Activated naive CD8-positive, alpha-beta T cell treated with anti-CD3 and anti-CD28 coated beads, Interleukin-2, amount 50 U/mL, for 24 hours (primary cell): ENCODE measurements around the gene SLC35F3.
"Not testable (repeated sequence)": the region's sequence is repeated elsewhere in the genome, so short reads cannot be mapped to it uniquely, and the experiment has no call there.

Experiments used
- ATAC-seq: fragments of 150-1000 bp; cut with Tn5 transposase; one replicate; pipeline ENCODE4 v1.10.0; 2021
- DNase-seq: peaks from one replicate; pipeline ENCODE4 v3.0.0; 2021
- H3K27ac Mint-ChIP-seq: one replicate; pipeline ENCODE4 v1.8.0; 2021; ENCODE audit warnings: mild to moderate bottlenecking, mixed read lengths
- H3K27me3 Mint-ChIP-seq: one replicate; pipeline ENCODE4 v1.8.0; 2021; ENCODE audit warnings: mixed read lengths
- H3K36me3 Mint-ChIP-seq: one replicate; pipeline ENCODE4 v1.8.0; 2021; ENCODE audit warnings: low read depth, mixed read lengths
- H3K4me1 Mint-ChIP-seq: one replicate; pipeline ENCODE4 v1.8.0; 2021; ENCODE audit warnings: mixed read lengths
- H3K4me3 Mint-ChIP-seq: one replicate; pipeline ENCODE4 v1.8.0; 2021; ENCODE audit warnings: mild to moderate bottlenecking, moderate library complexity, mixed read lengths
- H3K9me3 Mint-ChIP-seq: one replicate; pipeline ENCODE4 v1.8.0; 2021; ENCODE audit warnings: mixed read lengths

The SLC35F3 gene

DNA sequence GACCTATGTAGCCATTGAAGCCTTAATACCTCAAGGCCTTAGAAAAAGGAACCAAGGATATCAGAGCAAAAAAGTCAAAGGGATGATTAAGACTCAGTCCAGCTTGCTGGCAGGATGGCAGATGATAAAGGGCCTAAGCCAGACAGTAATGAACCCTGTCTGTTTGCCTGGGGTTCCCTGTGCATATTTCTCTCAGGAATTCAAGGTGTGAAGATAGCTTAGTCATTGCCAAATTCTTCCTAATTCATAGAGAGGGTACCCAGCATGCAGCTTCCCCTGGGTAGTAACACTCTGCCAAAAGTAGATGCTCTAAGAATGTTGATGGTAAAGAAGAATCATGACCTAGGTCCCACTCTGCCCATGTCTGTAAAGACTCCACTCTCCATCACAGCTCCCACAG is 258.2 kb downstream of the SLC35F3 start:
- H3K4me3 Mint-ChIP-seq = no peak overlapping the region
- H3K27ac Mint-ChIP-seq = no peak overlapping the region
- peaks cover 8% of the 10 kb centered on the region for H3K27me3 Mint-ChIP-seq
- no peaks in the 10 kb centered on the region for H3K36me3 Mint-ChIP-seq
- no peak for ATAC-seq
- DNase-seq = no peak
- H3K4me1 Mint-ChIP-seq = peaks cover 3% of the 10 kb centered on the region
- H3K9me3 Mint-ChIP-seq = no peaks in the 10 kb centered on the region

DNA sequence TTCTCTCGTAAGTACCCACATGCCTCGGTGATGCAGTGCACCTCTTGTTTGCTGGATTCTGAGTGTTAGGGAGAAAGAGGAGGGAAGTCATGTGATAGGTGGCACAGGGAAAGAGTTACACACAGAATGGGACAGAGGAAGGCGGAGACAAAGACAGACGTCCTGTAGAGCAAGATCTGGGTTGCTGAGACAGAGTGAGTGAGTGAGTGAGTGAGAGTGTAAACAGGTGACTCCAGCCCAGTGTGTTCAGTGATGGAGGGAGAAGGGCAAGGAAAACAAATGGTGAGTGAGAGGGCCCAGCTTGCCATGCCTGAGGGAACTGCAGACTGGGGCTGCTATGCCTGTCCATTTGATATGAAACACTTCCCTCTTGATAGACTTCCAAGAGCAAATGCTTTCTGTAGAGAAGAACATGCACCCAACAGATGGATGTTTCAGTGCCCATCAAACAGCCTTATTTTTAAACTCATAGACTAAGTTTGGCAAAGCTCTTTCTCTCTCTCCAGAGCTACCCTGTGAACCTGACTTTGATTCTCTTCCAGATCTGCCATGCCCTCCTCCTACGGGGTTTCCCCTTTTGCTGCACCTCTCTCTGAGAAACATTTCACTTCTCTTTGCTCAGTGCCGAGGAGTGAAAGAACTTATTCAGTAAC is 258.9 kb downstream of the SLC35F3 start:
- DNase-seq (no peak), ATAC-seq (no peak)
- H3K9me3 Mint-ChIP-seq = no peaks in the 10 kb centered on the region
- peaks cover 8% of the 10 kb centered on the region for H3K27me3 Mint-ChIP-seq
- H3K4me1 Mint-ChIP-seq = peaks cover 3% of the 10 kb centered on the region
- no peaks in the 10 kb centered on the region for H3K36me3 Mint-ChIP-seq
- no peak overlapping the region for H3K4me3 Mint-ChIP-seq
- H3K27ac Mint-ChIP-seq = no peak overlapping the region

DNA sequence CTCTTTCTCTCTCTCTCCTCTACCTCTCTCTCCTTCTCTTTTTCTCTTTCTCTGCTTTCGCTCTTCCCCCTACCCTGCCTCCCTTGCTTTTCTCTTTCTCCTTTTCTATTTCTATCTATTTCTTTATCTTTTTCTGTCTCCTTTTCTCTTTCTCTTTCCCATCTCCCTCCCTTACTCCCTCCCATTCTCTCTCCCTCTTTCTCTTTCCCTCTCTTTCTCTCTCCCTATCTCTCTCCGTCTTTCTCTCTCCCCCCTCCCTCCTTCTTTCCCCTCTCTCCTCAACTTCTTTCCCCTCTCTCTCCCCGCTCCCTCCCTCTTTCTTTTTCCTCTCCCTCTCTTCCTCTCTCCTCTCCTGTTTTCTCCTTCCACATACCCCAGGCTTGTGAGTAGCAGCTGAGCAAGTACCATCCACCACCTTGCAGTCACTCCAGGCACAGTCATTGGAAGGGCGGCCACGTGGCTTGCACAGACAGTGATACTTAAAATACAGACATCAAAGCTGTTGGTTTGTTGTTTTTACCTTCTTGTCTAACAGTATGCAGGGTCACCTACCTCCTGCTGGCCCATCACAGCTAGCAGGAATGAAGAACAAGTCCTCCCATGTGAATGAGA is 259.7 kb downstream of the SLC35F3 start:
- ATAC-seq = no peak

DNA sequence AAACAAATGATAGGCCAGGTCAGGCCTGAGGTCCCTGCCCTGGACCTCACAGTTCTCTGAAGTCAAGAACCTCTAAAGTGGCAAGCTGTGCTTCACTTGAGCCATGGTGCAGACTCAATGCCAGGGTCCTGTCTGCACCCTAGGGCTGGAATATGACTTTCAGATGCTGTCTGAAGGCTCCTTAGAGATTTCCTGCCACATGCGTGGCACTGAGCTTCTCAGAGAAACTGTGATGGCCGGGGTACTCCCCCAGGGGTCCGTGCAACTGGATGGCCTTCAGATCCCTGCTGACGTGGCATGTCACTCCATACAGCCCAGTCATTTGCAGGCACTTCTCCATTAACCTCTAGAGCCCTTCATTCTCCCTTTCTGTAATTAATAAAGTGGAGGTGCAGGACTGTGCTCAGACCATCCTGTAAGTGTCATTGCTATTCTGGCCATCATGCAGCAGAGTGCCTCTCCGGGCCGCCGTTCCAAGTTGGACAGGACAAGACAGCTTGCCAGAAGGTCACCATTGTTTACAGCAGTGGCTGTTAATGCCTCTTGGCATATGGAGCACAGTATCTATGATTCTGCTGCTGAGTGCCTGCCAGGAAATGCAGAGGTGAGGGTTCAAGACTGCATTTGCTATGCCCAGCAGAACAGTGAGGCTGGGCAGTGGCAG is 263.7 kb downstream of the SLC35F3 start:
- Mint-ChIP-seq H3K27me3 (peaks cover 8% of the 10 kb centered on the region), H3K9me3 (no peaks in the 10 kb centered on the region), H3K4me1 (peaks cover 17% of the 10 kb centered on the region), H3K4me3 (no peak overlapping the region), H3K36me3 (no peaks in the 10 kb centered on the region), H3K27ac (no peak overlapping the region)
- DNase-seq (no peak), ATAC-seq (no peak)

More for the DNA sequence above, 259.7 kb downstream of the SLC35F3 start:
- H3K27ac Mint-ChIP-seq = no peak overlapping the region
- H3K9me3 Mint-ChIP-seq = no peaks in the 10 kb centered on the region
- no peaks in the 10 kb centered on the region for H3K36me3 Mint-ChIP-seq
- no peak for DNase-seq
- H3K4me3 Mint-ChIP-seq = no peak overlapping the region
- H3K27me3 Mint-ChIP-seq = peaks cover 8% of the 10 kb centered on the region
- peaks cover 3% of the 10 kb centered on the region for H3K4me1 Mint-ChIP-seq

DNA sequence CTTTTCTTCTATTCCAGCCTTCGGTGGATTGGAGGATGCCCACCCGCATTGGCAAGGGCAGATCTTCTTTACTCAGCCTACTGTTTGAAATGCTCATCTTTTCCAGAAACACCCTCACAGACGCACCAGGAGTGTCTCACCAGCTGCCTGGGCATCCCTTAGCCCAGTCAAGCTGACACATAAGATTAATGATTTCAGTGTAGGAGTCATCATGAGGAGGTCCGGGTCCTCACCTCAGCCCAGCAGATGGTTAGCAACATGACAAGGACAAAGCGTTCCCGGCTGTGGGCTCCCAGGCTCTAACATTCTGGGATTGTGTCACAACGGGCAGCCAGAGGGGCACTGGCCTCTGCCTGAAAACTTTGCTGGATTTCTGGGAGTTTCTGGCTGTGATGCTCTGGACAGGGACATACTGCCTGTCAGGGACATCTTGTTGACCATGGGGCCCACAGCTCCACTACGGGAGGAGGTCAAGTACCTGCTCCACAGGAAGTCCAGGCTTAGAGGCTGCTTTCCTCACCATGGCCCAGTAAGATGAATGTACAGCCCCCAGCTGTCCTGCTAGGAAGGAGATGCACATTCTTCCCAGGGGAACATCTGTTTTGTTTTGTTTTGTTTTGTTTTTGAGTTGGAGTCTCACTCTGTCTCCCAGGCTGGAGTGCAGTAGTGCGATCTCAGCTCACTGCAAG is 264.8 kb downstream of the SLC35F3 start:
- ATAC-seq (no peak), DNase-seq (no peak)
- Mint-ChIP-seq H3K36me3 (no peaks in the 10 kb centered on the region), H3K27ac (no peak overlapping the region), H3K4me1 (peaks cover 16% of the 10 kb centered on the region), H3K27me3 (peaks cover 4% of the 10 kb centered on the region), H3K9me3 (no peaks in the 10 kb centered on the region), H3K4me3 (no peak overlapping the region)

DNA sequence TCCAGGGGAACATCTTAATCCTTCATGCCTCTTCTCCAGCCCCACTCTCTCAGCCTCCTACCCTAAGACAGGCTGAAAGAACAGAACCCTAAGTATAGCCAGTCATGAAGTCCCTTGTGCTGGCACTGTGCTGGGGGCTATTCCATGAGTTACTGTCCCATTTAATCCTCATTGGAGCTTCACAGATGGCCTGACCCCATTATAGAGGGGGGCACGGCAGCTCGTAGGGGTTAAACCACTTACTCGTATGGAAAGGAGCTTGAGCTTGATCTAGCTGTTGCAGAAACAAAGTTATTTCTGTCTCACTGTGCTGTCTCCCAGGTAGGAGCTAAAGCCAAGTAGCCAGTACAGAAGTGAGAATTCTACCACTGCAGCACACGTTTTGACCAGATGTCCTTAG is 265.6 kb downstream of the SLC35F3 start:
- H3K4me3 Mint-ChIP-seq = no peak overlapping the region
- peaks cover 13% of the 10 kb centered on the region for H3K4me1 Mint-ChIP-seq
- no peak overlapping the region for H3K27ac Mint-ChIP-seq

DNA sequence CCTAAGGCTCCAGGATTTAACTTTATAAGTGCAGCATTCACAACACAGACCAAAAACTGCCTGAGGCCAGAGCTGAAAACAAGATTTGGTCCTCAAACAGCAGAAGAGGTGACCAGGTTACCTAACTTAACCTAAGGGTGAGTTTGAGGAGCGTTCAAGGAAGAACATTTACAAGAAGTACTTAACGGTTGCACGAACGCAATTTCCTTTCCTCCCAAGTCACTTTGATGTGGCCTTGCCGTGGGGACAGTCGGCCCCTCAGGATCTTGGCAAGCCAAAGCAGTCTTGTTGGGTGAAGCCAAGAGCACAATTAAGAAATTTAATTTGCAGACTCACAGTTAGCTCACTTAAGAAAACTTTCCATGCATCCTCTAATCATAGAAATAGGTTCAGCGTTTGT is 266.1 kb downstream of the SLC35F3 start:
- H3K27me3 Mint-ChIP-seq = peaks cover 2% of the 10 kb centered on the region
- H3K4me3 Mint-ChIP-seq = peak overlapping the region; percentile 8
- DNase-seq (peak; percentile 8), ATAC-seq (peak; percentile 34)
- H3K27ac Mint-ChIP-seq = peak overlapping the region; percentile 1
- no peaks in the 10 kb centered on the region for H3K9me3 Mint-ChIP-seq
- H3K36me3 Mint-ChIP-seq = no peaks in the 10 kb centered on the region
- H3K4me1 Mint-ChIP-seq = peaks cover 13% of the 10 kb centered on the region

More for the DNA sequence above, 265.6 kb downstream of the SLC35F3 start:
- no peak for DNase-seq
- Mint-ChIP-seq H3K27me3 (peaks cover 2% of the 10 kb centered on the region), H3K9me3 (no peaks in the 10 kb centered on the region), H3K36me3 (no peaks in the 10 kb centered on the region)
- no peak for ATAC-seq

DNA sequence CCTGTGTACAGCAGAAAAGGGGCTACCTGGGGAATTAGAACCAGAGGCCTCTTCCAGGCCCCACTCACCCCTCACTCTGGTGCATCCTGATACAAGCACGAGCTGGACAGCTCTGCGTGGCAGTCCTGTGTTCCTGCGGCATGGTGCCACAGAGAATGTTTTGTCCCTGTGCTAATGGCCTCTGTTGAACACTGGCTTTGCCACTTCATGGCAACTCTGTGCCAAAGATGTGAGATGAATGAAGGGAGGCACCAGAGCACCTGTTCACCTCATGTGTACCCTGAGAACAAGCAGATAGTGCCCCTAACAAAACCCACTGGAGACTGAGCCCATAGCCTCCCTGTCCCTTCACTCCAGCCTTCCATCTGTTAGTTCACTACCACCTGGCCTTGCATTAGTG is 269.5 kb downstream of the SLC35F3 start:
- H3K4me1 Mint-ChIP-seq = peaks cover 13% of the 10 kb centered on the region
- no peak overlapping the region for H3K4me3 Mint-ChIP-seq
- DNase-seq = no peak
- H3K27me3 Mint-ChIP-seq = peaks cover 15% of the 10 kb centered on the region
- H3K27ac Mint-ChIP-seq = no peak overlapping the region
- H3K36me3 Mint-ChIP-seq = no peaks in the 10 kb centered on the region
- H3K9me3 Mint-ChIP-seq = peaks cover 4% of the 10 kb centered on the region
- ATAC-seq = no peak

DNA sequence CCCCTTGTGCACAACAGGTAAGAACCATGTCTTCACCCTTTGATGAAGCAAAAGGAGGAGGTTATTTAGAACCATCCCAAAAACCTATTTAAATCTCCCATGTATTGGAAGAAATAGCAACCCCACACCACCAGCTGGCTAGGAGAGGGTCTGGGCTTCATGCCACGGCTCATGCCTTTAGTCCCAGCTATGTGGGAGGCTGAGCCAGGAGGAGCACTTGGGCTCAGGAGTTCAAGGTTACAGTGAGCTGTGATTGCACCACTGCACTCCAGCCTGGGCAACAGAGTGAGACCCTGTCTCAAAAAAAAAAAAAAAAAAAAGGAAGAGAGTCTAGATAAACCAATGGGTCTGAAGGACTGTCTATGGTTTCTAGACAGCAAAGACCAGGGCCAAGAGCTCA is 270.9 kb downstream of the SLC35F3 start:
- Mint-ChIP-seq H3K4me3 (no peak overlapping the region), H3K9me3 (peaks cover 4% of the 10 kb centered on the region), H3K4me1 (peaks cover 12% of the 10 kb centered on the region), H3K27me3 (peaks cover 16% of the 10 kb centered on the region), H3K36me3 (no peaks in the 10 kb centered on the region), H3K27ac (no peak overlapping the region)
- DNase-seq = no peak
- ATAC-seq = no peak

DNA sequence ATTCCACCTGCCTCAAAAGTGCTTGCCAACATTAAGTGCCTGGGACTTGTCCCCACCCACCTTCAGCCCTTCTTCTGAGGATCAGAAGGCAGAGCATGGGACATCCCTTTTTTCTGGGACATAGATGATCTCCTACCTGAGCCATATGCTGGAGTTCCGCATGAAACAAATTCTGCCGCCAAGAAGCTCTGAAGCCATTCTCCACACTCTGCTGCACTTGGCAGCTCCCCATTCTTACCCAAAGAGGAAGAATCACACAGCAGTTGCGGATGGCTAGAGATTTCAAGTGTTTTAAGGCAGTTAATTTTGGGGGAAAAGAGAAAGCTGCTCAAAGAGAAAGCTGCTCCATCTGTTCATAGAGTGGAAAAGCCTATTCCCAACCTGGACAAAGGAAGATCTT is 271.5 kb downstream of the SLC35F3 start:
- Mint-ChIP-seq H3K4me3 (no peak overlapping the region), H3K36me3 (no peaks in the 10 kb centered on the region), H3K27ac (no peak overlapping the region), H3K27me3 (peaks cover 20% of the 10 kb centered on the region), H3K9me3 (peaks cover 4% of the 10 kb centered on the region), H3K4me1 (peaks cover 5% of the 10 kb centered on the region)
- ATAC-seq (no peak), DNase-seq (no peak)

DNA sequence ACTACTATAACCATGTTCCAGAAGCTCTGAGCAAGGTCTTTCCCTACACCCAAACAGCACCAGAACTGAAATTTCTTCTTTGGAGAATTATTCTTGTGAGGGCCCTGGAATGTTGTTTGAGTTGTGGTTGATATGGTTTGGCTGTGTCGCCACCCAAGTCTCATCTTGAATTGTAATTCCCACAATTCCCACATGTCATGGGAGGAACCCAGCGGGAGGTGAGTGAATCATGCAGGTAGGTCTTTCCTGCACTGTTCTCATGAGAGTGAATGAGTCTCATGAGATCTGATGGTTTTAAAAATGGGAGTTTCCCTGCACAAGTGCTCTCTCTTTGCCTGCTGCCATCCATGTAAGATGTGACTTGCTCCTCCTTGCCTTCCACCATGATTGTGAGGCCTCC is 272.4 kb downstream of the SLC35F3 start:
- H3K4me1 Mint-ChIP-seq, H3K36me3 Mint-ChIP-seq, H3K27ac Mint-ChIP-seq, H3K4me3 Mint-ChIP-seq, H3K9me3 Mint-ChIP-seq, DNase-seq, ATAC-seq: not testable (repeated sequence)
- peaks cover 25% of the 10 kb centered on the region for H3K27me3 Mint-ChIP-seq

DNA sequence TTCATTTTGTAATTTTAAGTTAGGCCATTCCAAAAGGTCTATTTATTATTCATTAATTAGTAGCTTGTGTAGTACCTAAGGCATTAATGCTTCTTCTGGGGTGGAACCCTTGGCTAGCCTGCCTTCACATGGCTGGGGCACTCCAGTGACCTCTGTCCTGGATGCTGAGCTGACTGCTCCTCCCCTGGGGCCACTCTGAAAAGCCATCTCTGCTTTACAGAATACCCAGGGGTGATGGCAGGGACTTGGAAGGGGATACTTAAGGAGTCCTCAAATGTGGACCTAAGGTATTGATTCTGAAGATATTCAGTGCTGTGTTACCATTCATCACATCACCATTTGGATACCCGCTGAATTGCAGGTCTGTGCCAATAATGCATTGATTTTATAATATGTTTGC is 281.0 kb downstream of the SLC35F3 start:
- DNase-seq (no peak), ATAC-seq (no peak)
- Mint-ChIP-seq H3K27me3 (peaks cover 36% of the 10 kb centered on the region), H3K4me3 (no peak overlapping the region), H3K36me3 (no peaks in the 10 kb centered on the region), H3K27ac (no peak overlapping the region), H3K9me3 (peaks cover 11% of the 10 kb centered on the region), H3K4me1 (no peaks in the 10 kb centered on the region)

DNA sequence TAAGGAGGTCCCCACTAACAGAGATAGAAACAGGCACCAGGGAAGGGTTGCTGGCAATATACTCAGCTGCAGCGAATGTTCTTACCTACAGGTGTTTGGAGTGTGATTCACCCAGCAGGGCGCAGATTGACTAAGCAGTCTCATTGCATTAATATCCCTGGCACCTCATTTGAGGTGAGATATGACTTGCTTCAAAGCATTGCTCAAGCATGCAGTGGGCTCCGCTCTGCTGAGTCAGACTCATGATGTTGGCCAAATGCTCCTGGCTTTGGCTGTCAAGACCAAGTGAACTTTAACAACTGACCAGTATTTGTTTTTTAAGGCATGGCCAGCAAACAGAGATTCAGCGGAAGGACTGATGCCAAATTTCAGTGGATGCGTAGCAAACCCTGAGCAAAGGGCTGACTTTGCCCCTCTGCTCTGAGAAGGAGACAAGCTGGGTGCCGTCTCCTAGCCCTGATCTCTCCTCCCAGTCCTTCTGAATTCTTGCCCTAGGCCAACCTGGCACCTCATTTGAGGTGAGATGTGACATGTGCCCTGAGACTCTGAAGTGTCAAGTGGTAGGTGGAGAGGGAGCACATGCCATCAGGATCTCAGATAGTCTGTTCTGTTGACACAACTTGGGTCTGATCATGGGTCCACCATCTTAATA is 281.7 kb downstream of the SLC35F3 start:
- Mint-ChIP-seq H3K27ac (no peak overlapping the region), H3K4me3 (no peak overlapping the region), H3K4me1 (no peaks in the 10 kb centered on the region), H3K9me3 (peaks cover 17% of the 10 kb centered on the region), H3K36me3 (peaks cover 2% of the 10 kb centered on the region), H3K27me3 (peaks cover 37% of the 10 kb centered on the region)
- DNase-seq = no peak
- ATAC-seq = peak; percentile 40

DNA sequence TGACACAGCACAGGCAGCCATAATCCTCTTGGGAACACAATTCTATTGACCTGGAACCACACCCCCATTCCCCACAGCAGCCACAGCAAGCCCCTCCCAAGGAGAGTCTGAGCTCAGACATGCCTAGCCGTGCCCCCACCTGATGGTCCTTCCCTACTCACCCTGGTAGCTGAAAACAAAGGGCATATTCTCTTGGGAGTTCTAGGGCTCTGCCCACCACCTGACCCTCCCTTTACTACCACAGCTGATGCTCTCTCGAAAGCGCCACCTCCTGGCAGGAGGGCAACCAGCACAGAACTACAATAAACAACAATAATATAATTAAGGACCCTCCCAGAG is 283.9 kb downstream of the SLC35F3 start:
- H3K9me3 Mint-ChIP-seq = peaks cover 22% of the 10 kb centered on the region
- ATAC-seq (no peak), DNase-seq (no peak)
- peaks cover 2% of the 10 kb centered on the region for H3K36me3 Mint-ChIP-seq
- H3K27me3 Mint-ChIP-seq = peaks cover 43% of the 10 kb centered on the region
- no peak overlapping the region for H3K27ac Mint-ChIP-seq
- no peaks in the 10 kb centered on the region for H3K4me1 Mint-ChIP-seq
- no peak overlapping the region for H3K4me3 Mint-ChIP-seq
